GM18867 (cell line): Measurements from ENCODE around the gene ATP2B1.
A peak's percentile ranks its signal among the peaks of the same experiment; 100 is the strongest.
"Not testable (repeated sequence)": the region's sequence is repeated elsewhere in the genome, so short reads cannot be mapped to it uniquely, and the experiment has no call there.

Experiments used
- ATAC-seq: cut with Tn5 transposase; IDR thresholded peaks from one replicate; pipeline ENCODE4 v1.9.1; 2021; ENCODE audit warnings: mild to moderate bottlenecking, moderate library complexity; ENCODE audit not compliant: unreplicated experiment

Gene ATP2B1

DNA sequence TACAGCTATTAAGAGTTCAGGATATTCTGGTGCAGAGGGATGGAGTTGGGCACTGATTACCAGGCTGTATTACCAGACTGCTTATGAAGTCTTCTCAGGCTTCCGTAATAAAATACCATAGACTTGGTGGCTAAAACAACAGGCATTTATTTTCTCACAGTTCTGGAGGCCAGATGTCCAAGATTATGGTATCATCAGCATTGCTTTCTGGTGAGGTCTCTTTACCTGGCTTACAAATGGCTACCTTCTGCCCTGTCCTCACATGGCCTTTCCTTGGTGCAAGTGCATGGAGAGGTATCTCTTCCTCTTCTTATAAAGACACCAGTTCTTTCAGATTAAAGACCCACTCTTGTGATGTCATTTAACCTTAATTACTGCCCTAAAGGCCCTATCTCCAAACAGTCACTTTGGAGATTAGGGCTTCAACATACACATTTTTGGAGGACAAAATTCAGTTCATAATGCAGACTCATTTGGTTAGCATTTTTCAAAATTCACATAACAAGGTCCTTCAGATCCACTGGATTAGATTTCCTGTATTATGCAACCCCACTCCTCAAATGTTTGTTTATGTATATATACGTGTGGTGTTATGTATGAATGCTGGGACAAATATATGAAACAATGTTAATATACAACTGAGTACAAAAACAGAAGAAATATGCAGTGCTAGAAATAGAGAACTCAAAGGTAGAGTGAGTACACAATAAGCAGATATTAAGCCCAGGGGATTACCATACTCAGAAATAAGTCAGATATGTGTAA lies 9.3 kb upstream of the ATP2B1 start:
- ATAC-seq = no peak

DNA sequence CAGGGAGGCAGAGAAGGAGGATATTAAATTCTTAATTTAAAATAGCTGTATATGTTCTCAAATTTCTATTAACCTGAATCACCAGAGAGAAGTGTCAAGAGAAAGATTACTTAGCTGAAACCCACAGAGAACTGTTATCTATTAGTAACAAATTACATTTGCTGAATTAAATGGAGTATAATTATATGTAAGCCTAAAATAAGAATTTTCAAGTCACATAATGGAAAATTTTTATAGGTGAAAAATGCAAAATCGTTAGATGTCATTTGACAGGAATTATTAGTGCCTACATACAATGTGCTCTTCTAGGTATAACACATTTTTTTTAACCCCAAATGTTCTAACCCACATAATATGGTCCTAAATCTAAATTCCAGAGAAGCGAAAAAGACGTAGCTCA lies 4.1 kb upstream of the ATP2B1 start:
- no peak for ATAC-seq

DNA sequence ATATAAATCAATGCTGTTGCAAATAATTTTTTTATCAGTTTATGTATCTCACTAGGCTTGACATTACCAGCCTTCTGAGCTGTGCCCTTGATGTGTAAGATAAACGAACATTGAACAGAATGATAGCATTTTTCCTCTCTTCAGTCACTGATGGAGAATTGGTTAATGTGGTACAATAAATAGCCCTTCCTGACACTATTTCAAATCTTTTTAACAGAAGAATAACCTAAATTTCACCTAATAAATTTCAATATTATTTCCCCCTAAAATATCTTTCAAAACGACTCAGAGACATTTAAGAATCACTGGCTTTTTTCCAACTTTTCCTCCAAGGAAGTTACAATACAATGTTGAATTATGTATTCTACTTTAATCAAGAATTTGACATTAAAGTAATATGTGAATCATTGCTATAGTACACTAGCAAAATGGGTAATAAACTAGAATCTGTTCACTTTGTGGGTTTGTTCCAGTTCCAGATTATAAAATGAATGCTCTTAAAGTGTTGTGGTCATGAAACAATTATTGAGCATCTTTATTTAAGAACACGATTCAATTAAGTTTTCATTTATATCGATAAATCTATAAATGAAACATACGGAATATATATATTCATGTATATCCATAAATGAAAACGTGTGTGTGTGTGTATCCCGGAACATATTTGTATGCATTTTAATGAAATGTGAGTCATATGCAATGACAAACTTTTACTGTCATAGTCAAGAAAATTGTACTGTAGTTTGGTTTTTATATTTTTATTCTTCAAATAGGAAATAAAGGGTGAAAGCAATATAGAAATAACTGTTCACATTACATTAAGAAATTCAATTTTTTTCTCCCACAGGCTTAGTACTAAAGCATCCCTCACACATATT lies 2.5 kb upstream of the ATP2B1 start:
- no peak for ATAC-seq

DNA sequence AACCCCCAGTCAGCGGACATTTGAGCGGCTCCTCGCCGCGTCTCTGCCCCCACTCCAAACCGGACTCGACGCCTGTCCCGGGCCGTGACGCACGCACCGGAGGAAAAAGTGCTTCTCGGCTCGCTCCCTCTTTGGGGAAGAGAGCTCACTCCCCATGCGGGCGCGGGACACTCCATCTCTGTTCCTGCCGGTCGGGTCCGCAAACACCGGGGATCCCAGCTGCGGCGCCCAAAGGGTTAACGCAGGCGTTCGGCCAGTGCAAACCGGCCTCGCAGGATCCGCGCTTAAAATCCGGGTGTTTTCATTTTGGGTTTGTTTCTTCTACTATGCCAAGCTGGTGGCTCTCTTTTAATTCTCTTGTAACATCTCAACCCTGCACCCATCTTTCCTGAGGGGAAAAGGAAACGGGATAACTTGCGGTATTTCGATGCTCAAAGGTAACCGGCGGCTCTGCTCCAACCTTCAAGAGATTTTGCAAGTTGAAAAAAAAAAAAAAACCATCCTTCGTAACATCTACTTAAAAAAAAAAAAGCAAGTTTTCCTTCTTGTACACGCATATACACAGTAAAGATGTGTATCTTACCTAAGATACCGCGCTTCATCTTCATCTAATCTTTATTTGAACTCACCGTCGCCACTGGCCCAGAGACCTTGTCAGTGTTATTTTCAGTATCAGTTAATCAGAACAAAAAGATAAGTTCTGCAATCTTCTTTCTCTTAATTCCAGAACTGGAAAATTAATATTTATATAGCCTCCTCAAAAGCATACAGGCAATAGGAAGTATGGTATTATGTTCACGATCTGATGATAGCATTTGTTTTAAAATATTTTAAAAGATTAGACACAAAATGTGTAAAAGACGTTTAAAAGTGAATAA lies 1.6 kb upstream of the ATP2B1 start:
- ATAC-seq = no peak

DNA sequence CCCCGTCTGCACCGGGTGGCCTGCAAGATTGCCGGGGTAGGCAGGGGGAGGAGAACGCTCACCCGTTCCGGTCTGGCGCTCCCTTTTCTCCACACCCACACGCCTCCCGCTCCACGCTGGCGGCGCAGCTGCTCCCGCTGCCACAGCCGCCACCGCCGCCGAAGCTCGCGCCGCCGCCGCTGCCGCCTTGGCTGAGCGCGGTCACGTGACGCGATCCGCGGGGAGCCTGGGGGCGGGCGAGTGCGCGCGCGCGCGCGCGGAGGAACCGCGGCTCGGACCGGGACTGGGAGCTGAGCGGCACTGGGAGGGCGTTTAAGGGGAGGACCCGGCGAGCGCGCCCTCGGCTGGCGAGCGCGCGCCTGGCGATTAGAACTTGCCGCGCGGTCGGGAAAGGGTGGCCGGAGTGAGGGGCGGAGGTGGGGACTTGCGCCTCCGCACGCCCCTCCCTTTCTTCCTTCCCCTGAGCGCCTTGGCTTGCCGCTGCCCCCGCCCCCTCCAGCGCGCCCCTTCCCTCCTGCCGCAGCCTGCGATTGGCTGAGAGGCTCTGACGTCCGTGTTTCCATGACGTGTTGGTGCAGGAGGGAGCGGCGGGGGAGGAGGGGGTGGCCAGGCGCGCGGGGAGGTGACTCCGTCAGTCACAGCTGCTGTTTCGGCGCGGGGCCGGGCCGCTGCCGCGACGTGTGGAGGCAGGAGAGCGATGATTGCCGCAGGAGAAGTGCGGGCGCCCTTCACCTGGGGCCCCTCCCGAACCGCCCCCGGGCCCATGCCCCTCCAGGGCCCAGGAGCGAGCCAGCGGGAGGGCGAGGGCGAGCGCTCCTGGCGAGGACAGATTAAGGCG lies 738 bp upstream of the ATP2B1 start:
- ATAC-seq = peak; percentile 74

DNA sequence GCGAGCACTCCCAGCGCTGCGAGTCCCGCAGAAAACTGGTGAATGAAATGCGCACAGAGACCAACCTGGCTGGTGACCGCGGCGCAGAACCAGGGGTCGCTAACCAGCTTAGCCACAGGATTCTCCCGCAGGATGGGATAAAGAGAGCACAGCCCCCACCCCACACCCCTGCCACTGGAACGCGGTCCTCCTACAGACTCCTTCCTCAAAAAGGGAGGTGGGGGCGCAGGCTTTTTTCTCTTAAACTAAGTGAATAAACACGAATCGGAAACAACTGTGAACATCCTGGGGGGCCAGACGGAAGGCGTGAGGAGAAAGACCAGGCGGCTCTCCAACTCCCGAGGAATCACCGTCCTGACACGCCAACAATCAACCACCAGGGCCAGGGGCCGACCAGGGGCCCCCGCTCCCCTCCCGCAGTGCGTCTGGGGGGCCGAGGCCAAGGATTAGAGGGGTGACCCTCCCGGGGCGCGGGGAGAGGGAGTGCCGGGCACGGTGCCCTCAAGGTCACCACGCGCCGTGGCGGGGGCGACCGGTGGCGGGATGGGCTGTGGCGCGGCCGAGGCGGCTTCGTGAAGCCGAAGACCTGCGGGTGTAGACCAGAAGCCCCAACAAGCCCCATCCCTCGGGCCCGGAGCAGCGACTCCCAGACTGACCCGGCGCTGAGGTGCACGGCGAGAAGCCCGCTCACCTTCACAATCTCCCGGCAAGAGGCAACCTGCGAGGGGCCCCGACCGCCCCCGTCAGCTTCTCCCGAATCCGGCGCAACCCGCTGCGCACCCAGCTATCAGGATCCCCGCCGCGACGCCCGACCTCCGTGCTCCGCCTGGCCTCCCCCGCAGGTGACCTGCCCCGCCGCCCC lies 704 bp downstream of the ATP2B1 start:
- peak; percentile 1 for ATAC-seq

DNA sequence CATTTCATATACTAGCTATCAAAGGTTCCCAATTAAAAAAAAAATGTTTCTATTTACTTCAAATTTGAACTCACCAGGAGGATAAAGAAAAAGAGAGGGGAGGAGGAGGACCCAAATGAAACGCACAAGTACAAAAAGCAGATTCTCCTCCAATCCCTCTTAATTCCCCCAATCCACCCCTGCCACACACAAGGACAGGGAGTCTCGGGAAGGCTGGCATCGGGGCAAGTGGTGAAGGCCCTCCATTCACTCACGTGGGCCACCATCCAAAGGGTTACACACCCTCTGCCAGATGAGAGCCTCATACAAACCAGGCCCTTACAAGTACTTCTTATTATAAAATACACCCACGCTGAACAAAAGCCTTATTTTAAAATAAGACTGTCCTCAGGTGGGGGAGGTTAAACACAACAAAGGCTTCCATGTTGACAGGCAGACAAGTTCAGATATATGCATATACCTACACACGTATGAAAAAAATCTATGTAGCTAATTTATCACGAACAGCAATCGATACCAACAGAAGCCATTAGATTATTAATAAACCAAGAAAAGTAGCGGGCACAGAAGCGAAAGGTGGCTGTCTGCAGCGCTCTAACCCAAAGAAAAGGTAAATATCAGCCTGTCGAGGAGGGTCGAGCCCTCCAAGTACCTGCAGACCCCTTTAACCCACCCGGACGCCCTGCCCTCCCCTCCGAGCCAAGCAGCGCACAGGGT lies 1.5 kb downstream of the ATP2B1 start:
- no peak for ATAC-seq

DNA sequence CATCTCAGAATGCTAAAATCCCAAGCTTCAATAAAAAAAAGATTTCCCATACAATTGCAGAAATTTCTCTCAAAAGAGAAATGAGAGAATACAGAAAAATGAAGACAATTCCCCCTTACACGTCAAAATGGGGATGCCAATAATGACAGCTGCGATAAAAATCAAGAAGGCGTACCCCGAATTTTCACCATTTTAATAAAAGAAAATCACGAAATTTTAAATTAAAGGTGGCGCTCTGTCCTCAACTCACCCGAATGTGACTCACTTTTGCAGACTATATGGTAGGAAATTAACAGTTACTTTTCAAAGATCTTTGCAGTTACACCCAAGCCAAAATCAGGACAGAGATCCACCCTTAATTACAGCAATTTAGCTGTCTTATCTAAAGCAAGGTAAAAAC lies 2.1 kb downstream of the ATP2B1 start:
- no peak for ATAC-seq

DNA sequence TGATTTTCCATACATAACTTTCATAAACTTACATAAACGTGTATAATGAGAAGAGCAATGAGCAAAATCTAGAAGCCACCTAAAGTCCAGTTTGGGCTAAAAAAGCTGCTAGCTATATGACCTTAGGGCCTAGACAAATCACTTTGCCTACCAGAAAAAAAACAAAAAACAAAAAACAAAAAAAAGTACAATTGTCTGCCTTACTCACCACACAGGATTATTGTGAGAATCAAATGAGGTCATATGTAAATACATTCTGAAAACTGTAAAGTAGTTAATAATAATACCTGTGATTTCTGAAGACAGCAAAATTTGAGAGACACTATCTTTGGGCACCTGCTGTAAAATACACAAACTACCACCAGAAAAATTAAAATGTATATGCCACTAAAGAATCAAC lies 4.2 kb downstream of the ATP2B1 start:
- ATAC-seq = no peak

DNA sequence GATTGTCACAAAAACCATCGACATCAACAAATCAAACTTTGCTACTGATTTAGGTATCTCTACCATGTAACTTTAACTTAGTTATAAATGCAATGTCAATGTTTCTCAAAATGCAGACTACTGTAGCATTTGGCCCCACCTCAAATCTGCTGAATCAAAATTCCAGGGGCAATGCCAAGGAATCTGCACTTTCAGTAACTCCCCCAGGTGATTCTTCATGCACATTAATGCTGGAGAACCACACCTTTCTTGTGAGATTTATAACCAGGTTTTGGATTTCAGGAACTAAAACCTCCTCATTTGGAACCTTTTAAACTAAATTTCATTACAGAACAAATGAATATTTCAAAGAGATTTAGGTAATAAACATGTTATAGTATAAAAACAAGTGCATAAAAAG lies 4.9 kb downstream of the ATP2B1 start:
- no peak for ATAC-seq

DNA sequence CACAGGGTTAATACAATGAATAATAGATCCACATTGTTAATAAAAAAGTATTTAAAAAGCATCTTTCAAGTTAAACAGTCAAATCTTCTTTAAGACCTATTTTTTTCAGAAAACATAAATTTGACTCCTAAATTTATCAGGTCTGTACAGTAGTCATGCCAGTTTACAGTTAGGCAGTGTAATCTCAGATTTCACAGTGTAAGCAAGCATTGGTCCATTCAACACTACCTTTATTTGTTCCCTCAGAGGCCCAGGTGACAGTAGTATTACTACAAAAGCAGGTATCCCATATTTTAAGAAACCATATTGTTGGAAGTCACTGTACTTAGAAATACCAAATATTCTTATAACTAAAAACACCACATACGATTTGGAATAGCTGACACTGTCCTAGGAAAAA lies 6.1 kb downstream of the ATP2B1 start:
- no peak for ATAC-seq

DNA sequence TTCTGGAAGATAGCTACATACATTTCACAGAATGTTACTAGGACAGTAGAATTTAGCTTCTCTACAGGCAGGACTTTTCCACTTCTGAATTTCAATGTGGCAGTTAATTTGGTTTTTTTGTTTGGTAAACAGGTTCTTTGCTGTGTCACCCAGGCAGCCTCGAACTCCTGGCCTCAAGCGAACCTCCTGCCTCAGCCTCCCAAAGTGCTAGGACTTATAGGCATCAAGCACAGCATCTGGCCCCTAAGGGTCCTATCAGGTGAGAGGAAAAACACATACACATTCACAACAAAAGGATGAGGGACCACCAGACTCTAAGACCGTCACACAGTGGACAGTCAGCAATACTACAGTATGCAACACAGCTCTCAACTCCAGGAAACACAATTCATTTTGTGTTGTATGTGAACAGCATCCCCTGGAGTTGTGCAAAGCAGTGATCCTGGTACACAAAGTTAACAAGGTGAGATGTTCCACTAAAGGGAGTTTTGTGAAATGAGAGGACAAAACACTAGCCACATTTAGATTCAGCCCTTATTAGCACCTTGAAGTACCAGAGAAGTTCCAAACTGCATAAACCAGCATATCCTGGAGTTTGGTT lies 6.9 kb downstream of the ATP2B1 start:
- ATAC-seq = no peak

DNA sequence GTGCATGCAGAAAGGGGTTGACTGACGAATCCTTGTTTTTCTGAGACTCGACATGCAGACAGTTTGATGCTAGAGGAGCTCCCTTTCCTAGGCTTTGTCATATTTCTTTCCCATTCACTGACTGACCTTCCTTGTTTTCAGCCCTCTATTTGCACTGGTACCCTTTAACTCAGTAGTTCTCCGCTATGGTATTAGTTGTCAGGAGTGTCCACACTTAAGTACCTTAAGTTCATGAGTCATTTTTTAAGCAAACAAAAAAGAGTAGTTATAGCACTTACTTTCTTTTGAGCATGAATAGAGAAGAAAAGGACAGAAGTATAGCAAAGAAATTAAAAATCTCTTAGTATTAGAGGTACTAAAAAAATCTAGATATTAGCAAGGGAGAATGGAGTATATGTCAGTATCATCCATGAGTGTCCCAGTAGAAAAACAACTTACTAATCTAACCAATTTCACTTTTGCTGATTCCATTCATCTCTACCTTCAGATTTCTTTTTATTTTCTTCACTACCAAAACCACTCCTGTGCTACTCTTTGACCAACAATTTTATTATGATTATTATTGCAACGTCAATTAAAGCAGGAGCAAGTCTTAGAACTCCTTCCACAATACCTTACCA lies 8.3 kb downstream of the ATP2B1 start:
- ATAC-seq = no peak

DNA sequence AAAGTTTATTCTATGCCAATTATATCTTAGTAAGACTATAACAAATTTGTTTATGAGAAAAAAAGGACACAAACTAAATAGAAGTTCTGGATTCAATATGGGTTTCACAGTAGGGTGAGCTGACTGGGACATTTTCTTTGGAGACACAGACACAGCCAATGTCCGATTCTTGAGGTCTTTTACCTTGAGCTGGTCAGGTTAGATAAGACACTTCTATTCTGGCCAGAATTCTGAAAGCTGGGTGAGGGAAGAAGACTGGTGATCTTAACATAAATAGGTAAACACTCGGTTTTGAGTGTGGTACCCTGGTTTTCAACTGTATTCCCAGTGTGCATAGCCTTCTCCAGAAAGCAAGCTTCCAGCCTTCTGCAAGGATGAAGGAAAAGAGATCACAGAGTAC lies 10.0 kb downstream of the ATP2B1 start:
- ATAC-seq = no peak

DNA sequence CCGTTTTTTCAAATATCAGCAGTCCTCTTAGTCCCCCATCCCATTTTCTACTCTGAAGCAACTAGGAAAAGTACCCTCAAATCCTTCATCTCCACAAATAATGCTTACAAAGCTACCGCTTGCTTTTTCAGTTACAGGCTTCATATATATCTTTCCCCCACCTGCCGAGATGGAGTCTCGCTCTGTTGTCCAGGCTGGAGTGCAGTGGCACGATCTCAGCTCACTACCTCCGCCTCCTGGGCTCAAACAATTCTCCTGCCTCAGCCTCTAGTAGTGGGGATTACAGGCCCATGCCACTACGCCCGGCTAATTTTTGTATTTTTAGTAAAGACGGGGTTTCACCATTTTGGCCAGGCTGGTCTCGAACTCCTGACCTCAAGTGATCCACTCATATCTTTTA lies 10.9 kb downstream of the ATP2B1 start:
- ATAC-seq = not testable (repeated sequence)

DNA sequence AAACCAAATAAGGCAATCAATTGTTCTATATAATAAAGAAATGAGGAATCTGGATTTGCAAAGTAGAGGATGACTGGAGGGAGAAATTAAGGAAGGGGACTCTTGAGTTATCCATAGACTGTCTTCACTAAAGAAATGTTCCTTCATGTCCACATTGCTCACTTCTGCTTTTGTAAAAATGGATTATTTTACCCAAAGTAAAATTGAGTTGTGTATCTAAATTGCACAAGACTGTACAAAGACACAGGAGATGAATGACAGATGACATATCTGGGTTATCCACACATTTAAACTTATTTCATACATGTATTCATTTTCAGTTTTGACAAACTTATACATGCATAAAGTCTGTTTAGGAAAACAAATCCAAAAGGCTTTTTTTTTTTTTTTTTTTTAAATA lies 11.3 kb downstream of the ATP2B1 start:
- no peak for ATAC-seq

DNA sequence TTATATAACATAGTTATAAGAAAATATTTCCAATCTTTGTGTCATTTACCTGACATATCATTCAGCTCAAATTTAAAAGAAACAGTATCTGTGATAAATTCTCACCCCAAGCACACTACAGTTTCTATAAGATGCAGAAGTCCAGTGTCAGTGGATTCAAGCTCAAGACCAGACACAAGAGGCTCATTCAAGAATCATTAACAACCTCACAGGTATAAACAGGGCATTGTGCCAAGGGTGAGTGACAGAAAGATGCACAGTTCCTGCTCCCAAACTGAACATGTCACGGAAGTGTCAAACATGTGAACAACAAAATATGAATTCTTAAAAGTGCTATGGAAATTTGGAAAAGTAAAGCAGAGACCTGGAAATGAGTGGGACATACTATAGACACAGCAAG lies 12.8 kb downstream of the ATP2B1 start:
- peak; percentile 53 for ATAC-seq

DNA sequence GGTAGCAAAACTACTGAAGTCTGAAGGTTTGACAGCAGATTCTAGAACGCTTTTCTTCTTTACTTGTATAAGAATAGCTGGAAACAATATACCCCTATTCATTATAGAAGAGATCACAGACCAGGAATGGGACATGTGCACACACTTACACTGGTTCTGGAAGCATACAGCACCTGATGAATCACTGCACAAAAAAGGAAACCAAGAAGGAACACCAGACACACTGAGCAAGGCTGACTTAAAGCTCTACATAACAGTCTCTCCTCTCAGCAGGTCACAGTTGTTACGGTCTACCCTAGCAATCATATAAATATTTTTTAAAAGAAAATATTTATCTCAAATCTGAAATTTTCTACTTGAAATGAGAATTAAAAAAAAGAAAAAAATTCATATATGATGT lies 13.5 kb downstream of the ATP2B1 start:
- ATAC-seq = no peak
